ENCODE results near the gene DOK7. TPM values are rescaled to one million over a fixed set of nuclear protein-coding genes. Genes with fewer than 3 reads are reported as not detected.

The DOK7 gene
- total RNA-seq, 1 donor from 2014 or later: 0.69 TPM

- peaks cover 12% of the 10 kb centered on the region for H3K27me3 Mint-ChIP-seq (ENCODE audit: unreplicated experiment)
- DNase-seq (ENCODE audit: low spot score): no peak
- no peak overlapping the region for H3K4me3 Mint-ChIP-seq (ENCODE audit: unreplicated experiment)
- TF ChIP-seq CTCF (IDR thresholded peaks at IDR 0.05; ENCODE audit: unreplicated experiment): no peak
- no peaks in the 10 kb centered on the region for H3K9me3 Mint-ChIP-seq (ENCODE audit: unreplicated experiment)
- H3K4me1 Mint-ChIP-seq (ENCODE audit: unreplicated experiment): peaks cover 4% of the 10 kb centered on the region
- no peak overlapping the region for H3K27ac Mint-ChIP-seq (ENCODE audit: unreplicated experiment)
- H3K36me3 Mint-ChIP-seq (ENCODE audit: low read depth, unreplicated experiment): no peaks in the 10 kb centered on the region
Measured at GRCh38 chr4:3497523-3498389, 34.6 kb downstream of the DOK7 start.

GRCh38 chr4:3498407-3498806, 35.3 kb downstream of the DOK7 start:
- Mint-ChIP-seq H3K27ac (ENCODE audit: unreplicated experiment) (no peak overlapping the region), H3K4me1 (ENCODE audit: unreplicated experiment) (peaks cover 6% of the 10 kb centered on the region), H3K36me3 (ENCODE audit: low read depth, unreplicated experiment) (peaks cover 2% of the 10 kb centered on the region), H3K4me3 (ENCODE audit: unreplicated experiment) (no peak overlapping the region), H3K9me3 (ENCODE audit: unreplicated experiment) (no peaks in the 10 kb centered on the region), H3K27me3 (ENCODE audit: unreplicated experiment) (peaks cover 13% of the 10 kb centered on the region)
- no peak for DNase-seq (ENCODE audit: low spot score)
- TF ChIP-seq CTCF (IDR thresholded peaks at IDR 0.05; ENCODE audit: unreplicated experiment): no peak

GRCh38 chr4:3498901-3499510, 35.9 kb downstream of the DOK7 start:
- peaks cover 8% of the 10 kb centered on the region for H3K4me1 Mint-ChIP-seq (ENCODE audit: unreplicated experiment)
- no peak overlapping the region for H3K27ac Mint-ChIP-seq (ENCODE audit: unreplicated experiment)

GRCh38 chr4:3499710-3500109, 36.6 kb downstream of the DOK7 start:
- H3K36me3 Mint-ChIP-seq (ENCODE audit: low read depth, unreplicated experiment): peaks cover 7% of the 10 kb centered on the region
- peaks cover 12% of the 10 kb centered on the region for H3K27me3 Mint-ChIP-seq (ENCODE audit: unreplicated experiment)

More at GRCh38 chr4:3498901-3499510, 35.9 kb downstream of the DOK7 start:
- TF ChIP-seq CTCF (IDR thresholded peaks at IDR 0.05; ENCODE audit: unreplicated experiment): no peak
- no peak for DNase-seq (ENCODE audit: low spot score)
- Mint-ChIP-seq H3K9me3 (ENCODE audit: unreplicated experiment) (no peaks in the 10 kb centered on the region), H3K4me3 (ENCODE audit: unreplicated experiment) (no peak overlapping the region), H3K27me3 (ENCODE audit: unreplicated experiment) (peaks cover 13% of the 10 kb centered on the region), H3K36me3 (ENCODE audit: low read depth, unreplicated experiment) (peaks cover 5% of the 10 kb centered on the region)

More at GRCh38 chr4:3499710-3500109, 36.6 kb downstream of the DOK7 start:
- Mint-ChIP-seq H3K9me3 (ENCODE audit: unreplicated experiment) (no peaks in the 10 kb centered on the region), H3K4me1 (ENCODE audit: unreplicated experiment) (peaks cover 8% of the 10 kb centered on the region), H3K4me3 (ENCODE audit: unreplicated experiment) (no peak overlapping the region), H3K27ac (ENCODE audit: unreplicated experiment) (no peak overlapping the region)
- TF ChIP-seq CTCF (IDR thresholded peaks at IDR 0.05; ENCODE audit: unreplicated experiment): no peak
- no peak for DNase-seq (ENCODE audit: low spot score)

Measured in endothelial cell (in vitro differentiated cells).